Stimulated activated naive B cell treated with anti-CD40 and anti-IgM and Interleukin-4, amounts not matched to agents 10 μg/mL and 1 μg/mL and 100 μg/mL, for 72 hours (primary cell): ENCODE measurements around the gene LCMT1.
"Not testable (repeated sequence)": the region's sequence is repeated elsewhere in the genome, so short reads cannot be mapped to it uniquely, and the experiment has no call there.

Source experiments
- ATAC-seq, 2 donors: fragments of 150-1000 bp; cut with Tn5 transposase; replicated peaks; 2 replicates each; pipeline ENCODE4 v1.10.0; 2021; ENCODE audit warnings: moderate library complexity in 1 of 2
- DNase-seq: peaks from one replicate; pipeline ENCODE4 v3.0.0; 2021
- H3K27ac Mint-ChIP-seq: one replicate; pipeline ENCODE4 v1.8.0; 2022; ENCODE audit warnings: mild to moderate bottlenecking, mixed read lengths
- H3K27me3 Mint-ChIP-seq, 2 donors: one replicate each; pipeline ENCODE4 v1.8.0; 2022; ENCODE audit warnings: mixed read lengths in 2 of 2
- H3K36me3 Mint-ChIP-seq, 2 donors: one replicate each; pipeline ENCODE4 v1.8.0; 2022; ENCODE audit warnings: mixed read lengths in 2 of 2, mild to moderate bottlenecking in 1 of 2
- H3K4me1 Mint-ChIP-seq, 2 donors: one replicate each; pipeline ENCODE4 v1.8.0; 2022; ENCODE audit warnings: mixed read lengths in 2 of 2, mild to moderate bottlenecking in 1 of 2
- H3K4me3 Mint-ChIP-seq, 2 donors: one replicate each; pipeline ENCODE4 v1.8.0; 2022; ENCODE audit warnings: mild to moderate bottlenecking in 2 of 2, mixed read lengths in 2 of 2, moderate library complexity in 1 of 2
- H3K9me3 Mint-ChIP-seq, 2 donors: one replicate each; pipeline ENCODE4 v1.8.0; 2022; ENCODE audit warnings: mixed read lengths in 2 of 2, mild to moderate bottlenecking in 1 of 2

Gene LCMT1

DNA sequence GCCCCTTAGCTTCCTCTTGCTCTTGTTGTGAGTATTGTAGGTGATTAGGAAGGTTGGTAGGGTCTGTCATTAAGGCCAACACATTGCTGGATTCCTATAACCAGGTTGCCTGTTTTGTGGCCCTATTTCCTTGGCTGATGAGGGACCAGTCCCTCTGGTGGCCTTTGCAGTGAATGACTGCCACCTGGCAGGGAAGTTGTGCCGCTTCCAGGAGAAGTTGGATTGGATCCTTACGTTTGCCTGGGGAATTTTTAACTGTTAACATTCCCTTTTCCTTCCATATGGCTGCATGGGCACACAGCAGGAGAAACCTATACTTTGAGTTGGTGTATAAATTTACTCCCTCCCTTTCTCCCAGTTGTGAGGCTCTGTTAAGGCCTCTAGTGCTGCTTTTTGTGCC is 32.4 kb downstream of the LCMT1 start:
- H3K9me3 Mint-ChIP-seq, result no peaks in the 10 kb centered on the region
- DNase-seq, result no peak
- H3K4me1 Mint-ChIP-seq, result no peaks in the 10 kb centered on the region
- no peaks in the 10 kb centered on the region for H3K27me3 Mint-ChIP-seq
- H3K27ac Mint-ChIP-seq, result no peak overlapping the region
- H3K4me3 Mint-ChIP-seq, result no peak overlapping the region
- ATAC-seq, result no peak
- peaks cover 35 to 55% of the 10 kb centered on the region in 2 donors for H3K36me3 Mint-ChIP-seq

DNA sequence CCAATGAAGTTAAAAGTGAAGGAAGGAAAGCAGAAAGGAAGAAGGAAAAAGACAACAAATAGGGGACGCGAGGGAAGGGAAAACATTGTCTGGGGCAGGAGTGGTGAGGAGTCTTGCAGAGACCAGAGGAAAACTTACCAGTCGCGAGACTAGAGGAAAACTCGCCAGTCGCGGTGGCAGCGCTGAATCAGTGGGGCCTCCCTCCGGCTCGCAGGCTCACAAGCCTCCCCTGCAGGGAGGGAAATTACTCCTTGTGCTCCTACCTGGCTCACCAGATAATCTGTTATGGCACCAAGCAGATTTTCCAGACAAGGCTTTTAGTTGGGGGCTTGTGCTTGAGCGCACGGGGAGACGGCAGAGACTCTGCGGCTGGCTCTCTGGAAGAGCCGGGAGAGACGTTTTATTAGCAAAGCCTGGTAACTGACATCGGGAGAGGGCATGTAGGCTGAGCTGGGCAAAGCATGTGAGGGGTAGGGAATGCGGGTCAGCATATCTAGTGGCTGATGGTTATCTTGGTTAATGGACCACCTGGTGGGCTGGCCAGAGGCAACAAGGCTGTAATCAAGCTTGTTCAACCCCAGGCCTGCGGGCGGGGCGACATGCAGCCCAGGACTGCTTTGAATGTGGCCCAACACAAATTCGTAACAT is 37.1 kb downstream of the LCMT1 start:
- Mint-ChIP-seq H3K9me3 (no peaks in the 10 kb centered on the region), H3K36me3 (peaks cover 21 to 44% of the 10 kb centered on the region in 2 donors), H3K4me3 (no peak overlapping the region), H3K4me1 (no peaks in the 10 kb centered on the region), H3K27me3 (no peaks in the 10 kb centered on the region), H3K27ac (no peak overlapping the region)
- ATAC-seq, result no peak
- DNase-seq, result no peak

- Mint-ChIP-seq H3K27me3 (no peaks in the 10 kb centered on the region), H3K36me3 (peaks cover 24 to 43% of the 10 kb centered on the region in 2 donors)
- no peak for ATAC-seq
Observed at GRCh38 chr16:25151996-25152395, 40.5 kb downstream of the LCMT1 start.

DNA sequence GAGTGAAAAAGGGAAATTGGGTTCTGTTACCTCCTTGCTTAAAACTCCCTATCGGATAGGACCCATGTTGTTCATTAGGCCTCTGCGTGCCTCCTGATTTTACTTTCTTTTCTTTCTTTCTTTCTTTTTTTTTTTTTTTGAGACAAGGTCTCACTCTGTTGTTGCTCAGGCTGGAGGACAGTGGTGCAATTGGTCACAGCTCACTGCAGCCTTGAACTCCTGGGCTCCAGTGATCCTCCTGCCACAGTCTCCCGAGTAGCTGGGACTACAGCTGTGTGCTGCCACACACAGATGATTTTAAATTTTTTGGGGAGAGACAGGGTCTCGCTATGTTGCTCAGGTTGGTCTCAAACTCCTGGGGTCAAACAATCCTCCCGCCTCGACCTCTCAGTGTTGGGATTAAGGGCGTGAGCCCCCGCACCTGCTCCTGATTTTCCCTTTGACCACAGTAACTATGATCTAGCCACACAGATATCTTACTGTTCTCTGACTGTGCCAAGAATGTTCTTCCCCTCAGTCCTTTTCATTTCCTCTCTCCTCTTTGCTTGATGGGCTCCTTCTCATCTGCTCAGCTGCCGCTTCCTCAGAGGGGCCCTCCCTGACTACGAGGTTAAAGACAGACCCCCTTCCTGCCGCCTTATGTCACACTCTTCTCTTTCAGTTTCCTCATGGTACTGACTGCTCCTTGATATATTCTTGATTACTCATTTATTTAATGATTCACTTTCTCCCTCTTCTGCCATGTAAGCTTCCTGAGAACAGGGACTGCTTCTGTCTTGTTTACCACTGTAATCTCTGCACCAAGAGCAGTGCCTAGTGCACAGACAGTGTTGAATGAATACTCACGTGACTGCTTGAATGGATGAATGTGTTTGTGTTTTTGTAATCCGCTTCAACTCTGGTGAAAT is 44.3 kb downstream of the LCMT1 start:
- no peak overlapping the region for H3K4me3 Mint-ChIP-seq
- peaks cover 8 to 18% of the 10 kb centered on the region in 2 donors for H3K4me1 Mint-ChIP-seq
- peak overlapping the region; percentile 80 for H3K27ac Mint-ChIP-seq
- no peaks in the 10 kb centered on the region for H3K27me3 Mint-ChIP-seq
- H3K36me3 Mint-ChIP-seq, result peaks cover 26 to 46% of the 10 kb centered on the region in 2 donors
- peak; percentile 92 to 96 for ATAC-seq
- no peaks in the 10 kb centered on the region for H3K9me3 Mint-ChIP-seq
- no peak for DNase-seq

More at GRCh38 chr16:25151996-25152395, 40.5 kb downstream of the LCMT1 start:
- Mint-ChIP-seq H3K4me3 (no peak overlapping the region), H3K4me1 (peaks cover 8 to 18% of the 10 kb centered on the region in 2 donors), H3K9me3 (no peaks in the 10 kb centered on the region), H3K27ac (no peak overlapping the region)
- DNase-seq, result no peak

DNA sequence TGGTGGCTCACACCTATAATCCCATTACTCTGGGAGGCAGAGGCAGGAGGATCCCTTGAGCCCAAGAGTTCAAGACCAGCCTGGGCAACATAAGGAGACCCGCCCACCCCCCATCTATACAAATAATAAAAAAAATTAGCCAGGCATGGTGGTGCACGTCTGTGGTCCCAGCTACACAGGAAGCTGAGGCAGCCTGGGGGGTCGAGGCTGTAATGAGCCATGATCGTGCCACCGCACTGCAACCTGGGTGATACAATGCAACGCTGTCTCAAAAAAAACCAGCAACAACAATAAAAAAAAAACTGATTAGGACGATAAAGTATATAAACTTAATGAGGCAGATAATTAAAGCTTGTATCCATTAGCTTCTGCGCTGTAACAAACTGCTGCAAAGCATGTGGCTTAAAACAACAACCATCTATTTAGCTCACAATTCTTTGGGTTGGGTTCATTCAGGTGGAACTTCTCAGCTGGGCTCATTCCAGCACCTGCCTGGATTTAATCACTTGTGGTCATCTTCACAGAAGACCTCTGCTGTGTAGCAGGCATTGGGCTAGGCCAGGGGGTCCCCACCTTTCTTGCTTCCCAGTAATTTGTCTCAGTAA is 45.8 kb downstream of the LCMT1 start:
- Mint-ChIP-seq H3K36me3 (peaks cover 31 to 50% of the 10 kb centered on the region in 2 donors), H3K4me3 (no peak overlapping the region), H3K27me3 (no peaks in the 10 kb centered on the region), H3K27ac (no peak overlapping the region), H3K4me1 (peaks cover 8 to 18% of the 10 kb centered on the region in 2 donors), H3K9me3 (no peaks in the 10 kb centered on the region)
- ATAC-seq (no peak), DNase-seq (no peak)

DNA sequence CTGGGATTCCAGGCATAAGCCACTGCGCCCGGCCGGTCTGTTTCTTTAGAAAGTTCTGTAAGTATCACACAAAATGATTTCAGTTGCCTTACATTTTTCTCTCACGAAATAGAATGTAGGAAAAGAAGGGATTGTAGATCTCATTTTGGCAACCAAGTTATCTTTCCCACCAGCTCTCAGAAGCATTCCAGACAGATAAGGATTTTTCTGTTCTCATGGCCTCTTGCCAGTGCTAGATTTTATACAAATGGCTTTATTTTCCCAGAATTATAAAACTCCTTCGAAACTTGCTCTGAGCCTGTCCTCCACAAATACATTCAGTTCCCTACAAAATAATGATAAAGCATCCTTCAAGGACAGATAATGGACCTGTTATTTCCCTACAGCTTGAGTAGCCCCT is 46.9 kb downstream of the LCMT1 start:
- Mint-ChIP-seq H3K9me3 (no peaks in the 10 kb centered on the region), H3K27ac (no peak overlapping the region), H3K4me1 (peaks cover 8 to 18% of the 10 kb centered on the region in 2 donors), H3K27me3 (no peaks in the 10 kb centered on the region), H3K4me3 (no peak overlapping the region), H3K36me3 (peaks cover 25 to 43% of the 10 kb centered on the region in 2 donors)
- no peak for ATAC-seq
- DNase-seq, result no peak

GRCh38 chr16:25161753-25162367 is 50.3 kb downstream of the LCMT1 start:
- Mint-ChIP-seq H3K4me3 (no peak overlapping the region), H3K4me1 (no peaks in the 10 kb centered on the region), H3K36me3 (peaks cover 36 to 59% of the 10 kb centered on the region in 2 donors), H3K9me3 (no peaks in the 10 kb centered on the region), H3K27ac (no peak overlapping the region), H3K27me3 (no peaks in the 10 kb centered on the region)
- DNase-seq, result no peak
- no peak for ATAC-seq

- Mint-ChIP-seq H3K36me3 (peaks cover 37 to 62% of the 10 kb centered on the region in 2 donors), H3K27ac (peak overlapping the region; percentile 20), H3K4me1 (no peaks in the 10 kb centered on the region), H3K27me3 (no peaks in the 10 kb centered on the region), H3K9me3 (no peaks in the 10 kb centered on the region), H3K4me3 (no peak overlapping the region)
- DNase-seq, result no peak
- no peak for ATAC-seq
Observed at GRCh38 chr16:25163683-25164082, 52.1 kb downstream of the LCMT1 start.

DNA sequence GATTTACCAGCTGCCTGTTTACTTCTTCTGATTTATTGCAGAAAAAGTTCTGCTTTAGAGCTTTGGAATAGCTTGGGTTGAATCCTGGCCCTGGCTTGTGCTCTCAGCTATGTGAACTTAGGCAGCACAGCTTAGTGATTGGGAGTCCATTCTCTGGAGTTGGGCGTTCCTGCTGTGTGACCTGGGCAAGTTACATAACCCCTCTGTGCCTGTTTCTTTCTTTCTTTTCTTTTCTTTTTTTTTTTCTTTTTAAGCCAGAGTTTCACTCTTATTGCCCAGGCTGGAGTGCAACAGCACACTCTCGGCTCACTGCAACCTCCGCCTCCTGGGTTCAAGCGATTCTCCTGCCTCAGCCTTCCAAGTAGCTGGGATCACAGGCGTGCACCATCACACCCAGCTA is 53.7 kb downstream of the LCMT1 start:
- no peaks in the 10 kb centered on the region for H3K27me3 Mint-ChIP-seq
- ATAC-seq (no peak), DNase-seq (no peak)
- no peak overlapping the region for H3K4me3 Mint-ChIP-seq
- peaks cover 44 to 69% of the 10 kb centered on the region in 2 donors for H3K36me3 Mint-ChIP-seq
- H3K9me3 Mint-ChIP-seq, result no peaks in the 10 kb centered on the region
- no peaks in the 10 kb centered on the region for H3K4me1 Mint-ChIP-seq
- H3K27ac Mint-ChIP-seq, result no peak overlapping the region

DNA sequence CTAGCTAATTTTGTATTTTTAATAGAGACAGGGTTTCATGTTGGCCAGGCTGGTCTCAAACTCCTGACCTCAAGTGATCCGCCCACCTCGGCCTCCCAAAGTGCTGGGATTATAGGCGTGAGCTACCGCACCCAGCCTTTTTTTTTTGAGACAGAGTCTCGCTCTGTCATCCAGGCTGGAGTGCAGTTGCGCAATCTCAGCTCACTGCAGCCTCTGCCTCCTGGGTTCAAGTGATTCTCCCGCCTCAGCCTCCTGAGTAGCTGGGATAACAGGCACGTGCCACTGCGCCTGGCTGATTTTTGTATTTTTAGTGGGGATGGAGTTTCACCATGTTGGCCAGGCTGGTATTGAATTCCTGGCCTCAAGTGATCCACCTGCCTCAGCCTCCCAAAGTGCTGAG is 56.4 kb downstream of the LCMT1 start:
- not testable (repeated sequence) for ATAC-seq, H3K4me1 Mint-ChIP-seq

DNA sequence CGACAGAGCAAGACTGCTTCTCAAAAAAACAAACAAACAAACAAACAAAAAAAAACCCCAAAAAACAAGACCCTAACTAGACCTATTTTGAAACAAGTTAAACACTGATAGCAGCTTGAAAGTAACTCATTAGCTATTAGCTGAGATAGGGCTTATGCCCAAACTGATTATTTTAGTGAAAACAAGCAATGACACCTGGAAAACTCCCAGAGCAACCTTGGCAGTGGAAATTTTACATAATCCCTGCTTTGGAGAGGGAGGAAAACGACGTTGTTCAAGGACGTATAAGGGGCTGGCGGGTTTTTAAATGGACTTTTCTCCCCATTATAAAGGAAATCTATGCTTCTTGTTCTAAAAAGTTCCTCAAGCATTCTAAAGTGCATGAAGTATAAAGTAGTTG is 59.8 kb downstream of the LCMT1 start:
- H3K27ac Mint-ChIP-seq, result no peak overlapping the region
- peaks cover 33 to 49% of the 10 kb centered on the region in 2 donors for H3K36me3 Mint-ChIP-seq
- no peaks in the 10 kb centered on the region for H3K9me3 Mint-ChIP-seq
- no peaks in the 10 kb centered on the region for H3K27me3 Mint-ChIP-seq
- no peaks in the 10 kb centered on the region for H3K4me1 Mint-ChIP-seq
- no peak overlapping the region for H3K4me3 Mint-ChIP-seq
- DNase-seq (no peak), ATAC-seq (no peak)

More for the DNA sequence above, 56.4 kb downstream of the LCMT1 start:
- H3K9me3 Mint-ChIP-seq, DNase-seq, H3K4me3 Mint-ChIP-seq, H3K27me3 Mint-ChIP-seq, H3K27ac Mint-ChIP-seq: not testable (repeated sequence)
- peaks cover 47 to 64% of the 10 kb centered on the region in 2 donors for H3K36me3 Mint-ChIP-seq

DNA sequence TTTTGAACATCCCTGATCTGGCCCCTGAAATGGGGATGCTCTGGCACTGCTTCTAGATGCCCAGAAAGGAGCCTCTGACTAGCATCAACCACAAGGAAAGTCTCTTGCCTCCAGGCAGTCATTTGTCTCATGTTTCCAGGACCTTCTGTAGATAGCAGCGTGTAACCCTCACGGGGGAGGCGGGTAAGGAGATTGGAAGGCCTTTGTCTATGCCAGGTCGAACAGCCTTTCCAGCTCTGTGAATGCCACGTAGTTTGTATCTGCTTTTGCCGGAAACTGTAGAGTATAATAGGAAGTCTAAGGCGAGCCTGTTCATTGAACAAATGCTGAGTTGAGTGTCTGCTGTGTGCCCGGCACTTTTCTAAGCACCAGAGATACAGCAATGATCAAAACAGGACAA is 61.3 kb downstream of the LCMT1 start:
- H3K27ac Mint-ChIP-seq, result no peak overlapping the region
- H3K4me1 Mint-ChIP-seq, result no peaks in the 10 kb centered on the region
- no peaks in the 10 kb centered on the region for H3K9me3 Mint-ChIP-seq
- ATAC-seq, result no peak
- no peak overlapping the region for H3K4me3 Mint-ChIP-seq
- H3K27me3 Mint-ChIP-seq, result no peaks in the 10 kb centered on the region
- DNase-seq, result no peak
- peaks cover 25 to 43% of the 10 kb centered on the region in 2 donors for H3K36me3 Mint-ChIP-seq

- Mint-ChIP-seq H3K36me3 (peaks cover 34 to 45% of the 10 kb centered on the region in 2 donors), H3K9me3 (no peaks in the 10 kb centered on the region), H3K4me1 (no peaks in the 10 kb centered on the region), H3K4me3 (no peak overlapping the region), H3K27ac (no peak overlapping the region), H3K27me3 (no peaks in the 10 kb centered on the region)
- ATAC-seq (no peak), DNase-seq (no peak)
Observed at GRCh38 chr16:25174285-25174684, 62.7 kb downstream of the LCMT1 start.

GRCh38 chr16:25176136-25176535 is 64.6 kb downstream of the LCMT1 start:
- Mint-ChIP-seq H3K36me3 (peaks cover 27 to 36% of the 10 kb centered on the region in 2 donors), H3K4me3 (no peak overlapping the region), H3K27me3 (no peaks in the 10 kb centered on the region), H3K9me3 (no peaks in the 10 kb centered on the region), H3K4me1 (no peaks in the 10 kb centered on the region), H3K27ac (no peak overlapping the region)
- ATAC-seq (no peak), DNase-seq (no peak)
